H4 (cell line): Measurements from ENCODE around the gene FBXL4. TPM values are rescaled to one million over a fixed set of nuclear protein-coding genes. Genes with fewer than 3 reads are reported as not detected.

Experiments
- DNase-seq: peaks from one replicate; pipeline ENCODE4 v3.0.0-alpha.2; 2015; ENCODE audit warnings: low spot score
- total RNA-seq: library from RNA; depleted of rRNA; stranded (reverse); fragments of >200 nt; shearing (Covaris generic); gene quantifications from 2 replicates; pipeline ENCODE4 v1.2.3, GENCODE V29; 2014; rRNA removed

FBXL4 gene
- total RNA-seq, 1 experiment from 2014 or later = 8.7 TPM

- DNase-seq = no peak
Measured at GRCh38 chr6:98824902-98825599, 122.7 kb downstream of the FBXL4 start.

- DNase-seq = no peak
Measured at GRCh38 chr6:98824162-98824901, 123.4 kb downstream of the FBXL4 start.

GRCh38 chr6:98823428-98824161 lies 124.2 kb downstream of the FBXL4 start:
- DNase-seq = no peak

GRCh38 chr6:98821756-98822405 lies 125.9 kb downstream of the FBXL4 start:
- DNase-seq = no peak

Other genes with a start within 250 kb of the FBXL4 start
- 0.10 and 0.14 TPM in 2 replicates for gene POU3F2, start 113.4 kb downstream of the FBXL4 start, total RNA-seq